ENCODE data around the gene CPT1A.

Gene CPT1A

DNA sequence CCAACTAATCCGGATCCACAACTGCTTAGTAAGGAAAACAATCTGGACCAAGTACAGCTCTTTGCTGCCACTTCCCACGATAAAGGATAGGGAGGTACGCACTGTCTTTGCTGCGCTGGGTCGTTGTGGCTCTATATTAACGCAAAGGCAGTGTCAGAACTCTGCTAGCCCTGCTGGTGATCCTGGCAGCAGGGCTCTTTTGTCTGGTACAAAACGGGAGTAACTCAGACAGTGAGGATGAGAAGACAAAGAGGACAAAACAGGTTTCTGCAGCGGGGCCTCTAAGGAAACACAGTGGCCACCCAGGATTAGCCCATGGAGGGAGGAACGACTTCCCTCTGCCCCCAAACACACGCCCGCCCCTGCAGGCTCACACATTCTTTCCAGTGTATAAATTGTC, 131.3 kb downstream of the CPT1A start:
- H3K36me3 ChIP-seq (ENCODE audit: insufficient read depth, low read length) = no peaks in the 10 kb centered on the region
- no peak overlapping the region for H3K9ac ChIP-seq (ENCODE audit: low read length)
- H3K79me2 ChIP-seq (ENCODE audit: insufficient read depth, low read length) = no peaks in the 10 kb centered on the region
- H3K4me1 ChIP-seq (ENCODE audit: insufficient read depth, low read length, severe bottlenecking) = no peaks in the 10 kb centered on the region
- H3K27ac ChIP-seq (ENCODE audit: low read depth, low read length, poor library complexity, severe bottlenecking) = no peak overlapping the region
- no peak overlapping the region for H3K4me2 ChIP-seq (ENCODE audit: low read length)
- no peaks in the 10 kb centered on the region for H3K9me3 ChIP-seq (ENCODE audit: low read length)
- no peaks in the 10 kb centered on the region for H3K9me2 ChIP-seq (ENCODE audit: low read depth, low read length)
- TF ChIP-seq CTCF (IDR thresholded peaks at IDR 0.05; ENCODE audit: low read length) = no peak
- TF ChIP-seq EZH2 (IDR thresholded peaks at IDR 0.05; ENCODE audit: borderline replicate concordance, low read length) = no peak
- no peak overlapping the region for H2AFZ ChIP-seq (ENCODE audit: low read length)
- no peaks in the 10 kb centered on the region for H4K20me1 ChIP-seq (ENCODE audit: insufficient read depth, low read length)
- no peaks in the 10 kb centered on the region for H3F3A ChIP-seq (ENCODE audit: insufficient read depth, low read length)
- no peak overlapping the region for H3K4me3 ChIP-seq (ENCODE audit: low read depth, low read length, poor library complexity, severe bottlenecking)
- peaks cover 13% of the 10 kb centered on the region; the same call in 1 of the 2 replicates for H3K27me3 ChIP-seq (ENCODE audit: insufficient read depth, low read length)

DNA sequence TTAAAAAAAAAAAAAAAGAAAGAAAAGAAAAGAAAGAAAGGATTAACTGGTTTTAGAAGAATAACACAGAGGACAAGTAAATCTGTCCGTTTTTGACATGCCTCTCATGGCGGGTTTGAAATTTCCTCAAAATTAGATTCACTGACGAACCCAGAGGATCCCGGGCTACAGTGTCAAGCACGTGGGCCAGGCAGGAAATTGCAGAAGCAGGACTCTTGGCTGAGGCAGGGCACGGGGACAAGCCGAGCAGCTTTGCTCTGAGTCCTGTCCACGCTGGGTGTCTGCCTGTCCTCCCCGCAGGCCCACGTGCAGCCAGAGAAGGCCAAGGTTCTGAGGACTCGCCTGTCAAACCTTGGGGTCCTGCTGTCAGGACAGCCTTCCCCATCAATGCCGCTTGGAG, 132.7 kb downstream of the CPT1A start:
- no peak overlapping the region for H2AFZ ChIP-seq (ENCODE audit: low read length)
- H3K27me3 ChIP-seq (ENCODE audit: insufficient read depth, low read length) = peaks cover 10% of the 10 kb centered on the region; the same call in 1 of the 2 replicates
- H3K79me2 ChIP-seq (ENCODE audit: insufficient read depth, low read length) = no peaks in the 10 kb centered on the region
- no peaks in the 10 kb centered on the region for H3K4me1 ChIP-seq (ENCODE audit: insufficient read depth, low read length, severe bottlenecking)
- H3K9me3 ChIP-seq (ENCODE audit: low read length) = no peaks in the 10 kb centered on the region
- no peak overlapping the region for H3K4me3 ChIP-seq (ENCODE audit: low read depth, low read length, poor library complexity, severe bottlenecking)
- H3F3A ChIP-seq (ENCODE audit: insufficient read depth, low read length) = no peaks in the 10 kb centered on the region
- no peaks in the 10 kb centered on the region for H4K20me1 ChIP-seq (ENCODE audit: insufficient read depth, low read length)
- no peak overlapping the region for H3K4me2 ChIP-seq (ENCODE audit: low read length)
- H3K9me2 ChIP-seq (ENCODE audit: low read depth, low read length) = no peaks in the 10 kb centered on the region
- no peak overlapping the region for H3K27ac ChIP-seq (ENCODE audit: low read depth, low read length, poor library complexity, severe bottlenecking)
- H3K9ac ChIP-seq (ENCODE audit: low read length) = no peak overlapping the region
- TF ChIP-seq EZH2 (IDR thresholded peaks at IDR 0.05; ENCODE audit: borderline replicate concordance, low read length) = no peak
- TF ChIP-seq CTCF (IDR thresholded peaks at IDR 0.05; ENCODE audit: low read length) = no peak
- H3K36me3 ChIP-seq (ENCODE audit: insufficient read depth, low read length) = no peaks in the 10 kb centered on the region

GRCh38 chr11:68707527-68707926, 134.2 kb downstream of the CPT1A start:
- H3K36me3 ChIP-seq (ENCODE audit: insufficient read depth, low read length) = no peaks in the 10 kb centered on the region
- no peak overlapping the region for H3K9ac ChIP-seq (ENCODE audit: low read length)
- H3K4me1 ChIP-seq (ENCODE audit: insufficient read depth, low read length, severe bottlenecking) = no peaks in the 10 kb centered on the region
- H2AFZ ChIP-seq (ENCODE audit: low read length) = no peak overlapping the region
- H3K79me2 ChIP-seq (ENCODE audit: insufficient read depth, low read length) = no peaks in the 10 kb centered on the region
- no peak overlapping the region for H3K4me2 ChIP-seq (ENCODE audit: low read length)
- H4K20me1 ChIP-seq (ENCODE audit: insufficient read depth, low read length) = no peaks in the 10 kb centered on the region
- H3K27me3 ChIP-seq (ENCODE audit: insufficient read depth, low read length) = peaks cover 13% of the 10 kb centered on the region; the same call in 1 of the 2 replicates
- no peaks in the 10 kb centered on the region for H3F3A ChIP-seq (ENCODE audit: insufficient read depth, low read length)
- H3K27ac ChIP-seq (ENCODE audit: low read depth, low read length, poor library complexity, severe bottlenecking) = no peak overlapping the region
- no peaks in the 10 kb centered on the region for H3K9me3 ChIP-seq (ENCODE audit: low read length)
- H3K9me2 ChIP-seq (ENCODE audit: low read depth, low read length) = no peaks in the 10 kb centered on the region
- no peak overlapping the region for H3K4me3 ChIP-seq (ENCODE audit: low read depth, low read length, poor library complexity, severe bottlenecking)
- no peak for TF ChIP-seq EZH2 (IDR thresholded peaks at IDR 0.05; ENCODE audit: borderline replicate concordance, low read length)
- TF ChIP-seq CTCF (IDR thresholded peaks at IDR 0.05; ENCODE audit: low read length) = no peak
